Measurements from ENCODE around the gene HMCN2. TPM values are rescaled to one million over a fixed set of nuclear protein-coding genes. Genes with fewer than 3 reads are reported as not detected.

Gene HMCN2
- total RNA-seq, 1 experiment from 2014 or later = 8.6 TPM

DNA sequence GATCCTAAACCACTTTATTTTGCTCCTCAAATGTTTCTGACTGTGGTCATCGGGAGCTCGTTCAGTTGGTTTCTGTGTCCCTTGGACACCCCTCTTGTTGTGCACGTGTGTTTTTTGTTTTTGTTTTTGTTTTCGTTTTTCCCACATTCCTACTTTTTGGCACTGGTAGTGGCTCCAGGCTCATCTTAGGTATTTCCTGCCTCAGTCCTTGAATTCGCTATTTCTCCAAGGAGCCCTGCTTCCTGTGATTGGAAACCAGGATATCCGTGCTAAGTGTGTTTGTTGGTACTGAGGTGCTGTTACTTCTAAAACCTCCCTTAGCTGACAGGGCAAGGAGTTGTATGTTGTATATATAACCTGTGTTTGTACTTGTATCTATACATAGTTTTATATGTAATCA is 5.9 kb downstream of the HMCN2 start:
- Histone ChIP-seq H2BK20ac (ENCODE audit: low read depth, low read length, poor library complexity, severe bottlenecking) (no peak overlapping the region), H3K9ac (ENCODE audit: extremely low read depth, insufficient read length, low read length) (no peak overlapping the region), H3K79me2 (ENCODE audit: insufficient read depth, low read length) (no peaks in the 10 kb centered on the region), H2AFZ (ENCODE audit: low read length) (no peak overlapping the region), H3K23ac (ENCODE audit: insufficient read length, low read depth, low read length) (no peak overlapping the region), H4K5ac (ENCODE audit: insufficient read length, low read depth, low read length) (no peak overlapping the region), H3K27me3 (ENCODE audit: insufficient read depth, low read length) (peaks cover 2% of the 10 kb centered on the region; the same call in 1 of the 2 replicates), H2AK5ac (ENCODE audit: insufficient read length, low read length) (no peak overlapping the region), H2BK5ac (ENCODE audit: insufficient read length, low read length) (no peak overlapping the region), H4K8ac (replicated peaks; ENCODE audit: insufficient read length, low read depth, low read length) (no peak overlapping the region), H3K56ac (ENCODE audit: insufficient read length, low read depth, low read length) (no peak overlapping the region), H3K9me3 (ENCODE audit: control insufficient read depth, low read depth, low read length) (no peaks in the 10 kb centered on the region), H3K18ac (ENCODE audit: insufficient read length, low read depth, low read length) (no peak overlapping the region), H3K14ac (ENCODE audit: insufficient read depth, low read length) (no peak overlapping the region), H3K4me1 (ENCODE audit: insufficient read depth, low read length) (peaks cover 2% of the 10 kb centered on the region; the same call in 1 of the 2 replicates), H3T11ph (ENCODE audit: low read length) (no peak overlapping the region), H2BK120ac (ENCODE audit: low read depth, low read length, poor library complexity, severe bottlenecking) (no peak overlapping the region), H3K4me2 (ENCODE audit: insufficient read depth, insufficient read length, low read length) (no peak overlapping the region), H2BK12ac (ENCODE audit: insufficient read length, low read depth, low read length) (no peak overlapping the region), H3K4ac (ENCODE audit: low read depth, low read length) (no peak overlapping the region), H3K79me1 (ENCODE audit: insufficient read depth, low read depth, low read length, poor library complexity, severe bottlenecking) (no peaks in the 10 kb centered on the region), H3K27ac (ENCODE audit: insufficient read length, low read depth, low read length) (no peak overlapping the region), H4K91ac (ENCODE audit: insufficient read length, low read depth, low read length) (no peak overlapping the region), H2BK15ac (ENCODE audit: low read depth, low read length) (no peak overlapping the region), H4K20me1 (ENCODE audit: control insufficient read depth, insufficient read depth, insufficient read length) (no peaks in the 10 kb centered on the region), H3K23me2 (ENCODE audit: insufficient read length, low read depth, low read length, poor library complexity, severe bottlenecking) (peaks cover 1% of the 10 kb centered on the region)
- H3K9me3 Mint-ChIP-seq = no peaks in the 10 kb centered on the region
- no CpG with 5 or more reads among the region's 6 CpGs for WGBS (ENCODE audit: extremely low coverage, insufficient read length, low lambda C conversion rate)
- H3K36me3 Mint-ChIP-seq (ENCODE audit: insufficient read depth in 1 of 3, low read depth in 3 of 3) = peaks cover 0 to 13% (median 4%) of the 10 kb centered on the region in 3 experiments; a peak in 2 of 7 replicates
- H3K4me1 Mint-ChIP-seq = peaks cover 35 to 52% of the 10 kb centered on the region in 2 experiments
- DNase-seq = no peak
- H3K27me3 Mint-ChIP-seq (ENCODE audit: low read depth) = peaks cover 20% of the 10 kb centered on the region
- peak overlapping the region in 2 of 3 experiments; percentile 15 to 65; a peak in 4 of 7 replicates for H3K27ac Mint-ChIP-seq
- H3K4me3 Mint-ChIP-seq = no peak overlapping the region
- TF ChIP-seq CTCF (conservative IDR thresholded peaks at IDR 0.05) = no peak

All from H9 (cell line).